RWPE1 (cell line): ENCODE data around the gene HDAC4.

Source experiments
- CTCF ChIA-PET: fragments of 350-600 bp; sonication (Branson Sonifier 250); formaldehyde crosslinking; extraction: SDS; loops from one replicate; lab custom pipeline; 2021; lab: Yijun Ruan, JAX
- POLR2A ChIA-PET: fragments of 400-600 bp; formaldehyde crosslinking; extraction: SDS; loops from one replicate; lab custom pipeline; 2020; ENCODE audit warnings: antibody characterized with exemption; ENCODE audit not compliant: low non-redundant PET; lab: Yijun Ruan, JAX
- DNase-seq: peaks from one replicate; pipeline ENCODE4 v3.0.0; 2012; ENCODE audit warnings: low spot score
- H3K27ac ChIP-seq: fragments of 450-650 bp; 2 replicates; pipeline ENCODE4 v1.5.1; 2017
- TF ChIP-seq, protein P1 (sequence below): fragments of 450-650 bp; conservative IDR thresholded peaks from 2 replicates; pipeline ENCODE4 v1.5.1; 2017; ENCODE audit warnings: low read depth, mild to moderate bottlenecking

Gene HDAC4

DNA sequence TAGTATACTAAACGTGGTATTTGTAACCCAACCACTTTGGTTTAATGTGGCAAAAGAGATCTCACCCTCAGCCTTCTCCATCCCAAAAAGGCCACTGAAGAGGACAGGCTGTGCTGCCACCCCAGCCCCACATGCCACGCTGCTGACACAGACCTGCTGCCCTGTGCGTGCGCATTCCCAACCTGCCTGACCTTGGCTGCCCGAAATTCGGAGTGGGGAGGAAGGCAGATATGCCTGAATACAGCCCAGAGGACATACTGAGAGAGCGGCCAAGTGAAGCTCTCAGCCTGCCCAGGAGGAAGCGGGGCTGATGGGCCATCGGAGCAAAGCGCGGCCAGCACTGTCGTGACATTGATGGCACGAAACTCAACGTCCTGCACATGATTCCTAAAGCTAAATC lies 70.0 kb downstream of the HDAC4 start:
- TF ChIP-seq, protein P1, sequence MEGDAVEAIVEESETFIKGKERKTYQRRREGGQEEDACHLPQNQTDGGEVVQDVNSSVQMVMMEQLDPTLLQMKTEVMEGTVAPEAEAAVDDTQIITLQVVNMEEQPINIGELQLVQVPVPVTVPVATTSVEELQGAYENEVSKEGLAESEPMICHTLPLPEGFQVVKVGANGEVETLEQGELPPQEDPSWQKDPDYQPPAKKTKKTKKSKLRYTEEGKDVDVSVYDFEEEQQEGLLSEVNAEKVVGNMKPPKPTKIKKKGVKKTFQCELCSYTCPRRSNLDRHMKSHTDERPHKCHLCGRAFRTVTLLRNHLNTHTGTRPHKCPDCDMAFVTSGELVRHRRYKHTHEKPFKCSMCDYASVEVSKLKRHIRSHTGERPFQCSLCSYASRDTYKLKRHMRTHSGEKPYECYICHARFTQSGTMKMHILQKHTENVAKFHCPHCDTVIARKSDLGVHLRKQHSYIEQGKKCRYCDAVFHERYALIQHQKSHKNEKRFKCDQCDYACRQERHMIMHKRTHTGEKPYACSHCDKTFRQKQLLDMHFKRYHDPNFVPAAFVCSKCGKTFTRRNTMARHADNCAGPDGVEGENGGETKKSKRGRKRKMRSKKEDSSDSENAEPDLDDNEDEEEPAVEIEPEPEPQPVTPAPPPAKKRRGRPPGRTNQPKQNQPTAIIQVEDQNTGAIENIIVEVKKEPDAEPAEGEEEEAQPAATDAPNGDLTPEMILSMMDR = no peak
- ChIA-PET POLR2A (no interaction called here), CTCF (no interaction called here)
- H3K27ac ChIP-seq = no peak overlapping the region
- no peak for DNase-seq

DNA sequence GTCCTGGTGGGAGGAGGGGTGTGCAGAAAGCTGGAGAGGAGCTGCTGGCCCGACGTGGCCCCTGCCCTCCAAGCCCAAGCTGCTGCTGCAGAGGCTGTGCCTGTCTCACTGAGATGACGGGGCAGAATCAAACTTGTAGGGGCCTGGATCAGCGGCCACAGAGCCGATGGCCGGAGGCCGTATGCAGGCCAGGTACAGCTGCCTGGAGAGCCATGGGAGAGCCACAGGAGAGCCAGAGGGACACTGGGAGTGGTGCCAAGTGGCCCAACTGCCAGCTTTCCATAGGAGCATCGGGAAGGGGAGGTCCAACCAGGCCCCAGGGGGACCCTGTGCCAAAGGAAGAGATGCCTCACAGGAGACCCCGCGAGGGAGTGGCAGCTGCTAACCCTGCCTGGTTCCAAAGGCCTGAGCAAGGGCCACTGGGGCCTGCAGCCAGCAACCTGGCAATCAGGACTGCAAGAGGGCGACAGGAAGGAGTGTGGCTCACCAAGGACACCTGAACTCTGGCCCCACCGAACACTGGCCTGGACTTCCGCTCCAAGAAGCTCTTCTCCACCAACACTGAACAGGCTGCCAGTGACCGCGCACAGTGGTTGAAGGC lies 70.7 kb downstream of the HDAC4 start:
- POLR2A ChIA-PET = no interaction called here
- H3K27ac ChIP-seq = no peak overlapping the region
- no peak for DNase-seq
- TF ChIP-seq, protein P1 = no peak
- CTCF ChIA-PET = no interaction called here

DNA sequence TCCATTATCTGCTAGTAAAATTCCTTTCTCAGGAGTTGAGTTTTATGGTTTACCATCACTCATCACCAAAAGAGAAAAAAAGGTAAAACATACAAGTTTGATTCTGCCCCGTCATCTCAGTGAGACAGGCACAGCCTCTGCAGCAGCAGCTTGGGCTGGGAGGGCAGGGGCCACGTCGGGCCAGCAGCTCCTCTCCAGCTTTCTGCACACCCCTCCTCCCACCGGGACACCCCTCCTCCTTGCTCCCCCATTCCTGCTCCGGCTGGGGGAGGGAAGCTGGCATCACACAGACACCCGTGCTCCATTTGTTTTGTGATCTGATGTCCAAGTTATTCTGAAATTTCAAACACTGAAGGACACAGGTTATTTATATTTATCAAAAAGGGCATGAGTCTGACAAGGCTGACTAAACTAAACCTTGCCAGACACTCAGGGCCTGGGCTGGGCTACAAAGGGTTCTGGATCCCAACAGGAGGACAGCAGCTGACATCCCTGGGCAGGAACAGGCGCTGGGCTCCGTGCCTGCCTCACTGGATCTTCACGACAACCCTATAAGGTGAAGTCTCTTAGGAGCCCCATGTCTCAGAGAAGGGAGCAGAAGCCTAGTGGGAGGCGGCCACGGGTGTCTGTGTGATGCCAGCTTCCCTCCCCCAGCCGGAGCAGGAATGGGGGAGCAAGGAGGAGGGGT lies 71.4 kb downstream of the HDAC4 start:
- H3K27ac ChIP-seq = peak overlapping the region; percentile 22; the same call in 1 of the 2 replicates
- DNase-seq = no peak
- POLR2A ChIA-PET = no interaction called here
- CTCF ChIA-PET = no interaction called here
- TF ChIP-seq, protein P1 = no peak

DNA sequence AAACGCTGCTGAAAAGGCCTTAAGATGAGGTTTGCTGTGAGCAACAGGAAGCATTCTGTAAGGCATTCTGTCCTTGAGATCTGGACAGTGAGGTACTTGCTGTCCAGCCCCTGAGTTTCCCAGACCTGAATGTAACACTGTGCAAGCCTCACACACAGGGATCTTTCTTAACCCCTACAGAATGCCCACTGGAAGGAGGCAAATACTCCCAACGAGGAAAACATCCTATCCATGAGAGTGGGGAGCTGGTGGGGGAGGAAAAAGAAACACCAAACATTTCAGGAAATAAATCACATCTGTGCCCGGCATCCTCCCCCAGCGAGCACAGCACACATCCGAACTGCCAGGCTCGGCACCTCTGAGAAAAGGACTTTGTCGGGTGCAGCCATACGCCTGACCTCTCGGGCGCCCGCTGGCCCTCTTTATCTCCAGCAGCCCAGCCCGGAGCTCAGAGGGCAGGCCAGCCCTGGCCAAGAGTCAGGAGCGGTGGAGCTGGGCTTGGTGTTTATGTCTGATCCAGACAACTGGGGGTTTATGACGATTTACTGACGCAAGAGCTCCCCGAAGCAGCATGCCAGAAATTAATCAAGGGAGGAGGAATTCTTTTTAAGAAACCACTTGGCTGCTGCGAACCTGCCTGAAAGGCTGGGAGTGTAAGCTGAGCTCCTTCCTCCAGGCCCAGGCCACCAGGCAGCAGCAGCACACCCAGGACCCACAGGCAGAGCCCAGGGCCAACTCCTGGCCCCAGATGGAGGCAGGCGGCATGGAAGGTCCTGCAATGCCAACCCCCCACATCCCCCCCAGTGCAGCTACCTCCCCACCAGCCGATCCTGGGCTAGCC lies 72.2 kb downstream of the HDAC4 start:
- no peak for DNase-seq
- ChIA-PET POLR2A (no interaction called here), CTCF (no interaction called here)

DNA sequence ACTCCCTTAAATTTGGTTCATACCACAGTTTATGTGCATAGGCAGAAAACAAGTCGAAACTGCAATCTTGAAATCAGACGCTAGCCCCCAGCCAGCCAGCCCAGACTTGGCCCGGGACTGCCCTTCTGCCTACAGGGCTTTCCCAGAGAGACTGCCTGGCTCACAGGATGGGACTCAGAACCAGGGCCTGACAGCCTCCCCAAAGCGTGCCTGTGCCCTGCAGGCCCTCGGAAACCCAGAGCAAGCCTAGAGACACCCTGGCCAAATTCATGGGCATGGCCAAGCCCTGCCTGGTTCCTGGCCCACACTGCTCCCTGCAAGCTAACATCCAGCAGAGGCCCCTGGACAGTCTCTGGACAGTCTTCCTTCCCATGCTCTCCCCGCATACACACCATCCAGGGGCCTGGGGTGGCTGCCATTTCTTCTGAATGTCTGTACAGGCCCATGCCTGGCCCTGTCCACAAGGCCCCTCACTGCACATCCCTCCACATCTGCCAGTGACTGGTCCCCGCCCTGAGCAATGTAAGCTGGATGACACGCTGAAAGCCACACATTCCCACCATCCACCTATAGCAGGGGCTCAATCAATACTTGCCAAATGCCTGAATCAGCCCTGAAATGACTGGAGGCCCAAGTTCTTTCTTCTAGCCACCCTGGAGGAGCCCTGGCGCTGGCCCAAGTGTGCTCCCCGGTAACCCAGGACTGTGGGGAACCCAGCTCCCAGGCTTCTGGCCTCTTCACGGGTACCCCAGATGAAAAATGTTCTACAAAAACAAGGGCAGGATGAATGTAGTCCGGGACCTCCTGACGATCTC lies 73.1 kb downstream of the HDAC4 start:
- TF ChIP-seq, protein P1 = no peak
- ChIA-PET CTCF (no interaction called here), POLR2A (no interaction called here)
- DNase-seq = no peak
- peak overlapping the region; percentile 22 for H3K27ac ChIP-seq

More for the DNA sequence above, 72.2 kb downstream of the HDAC4 start:
- H3K27ac ChIP-seq = peak overlapping the region; percentile 22
- TF ChIP-seq, protein P1 = no peak
